ENCODE results near the gene DHDDS.

DNA sequence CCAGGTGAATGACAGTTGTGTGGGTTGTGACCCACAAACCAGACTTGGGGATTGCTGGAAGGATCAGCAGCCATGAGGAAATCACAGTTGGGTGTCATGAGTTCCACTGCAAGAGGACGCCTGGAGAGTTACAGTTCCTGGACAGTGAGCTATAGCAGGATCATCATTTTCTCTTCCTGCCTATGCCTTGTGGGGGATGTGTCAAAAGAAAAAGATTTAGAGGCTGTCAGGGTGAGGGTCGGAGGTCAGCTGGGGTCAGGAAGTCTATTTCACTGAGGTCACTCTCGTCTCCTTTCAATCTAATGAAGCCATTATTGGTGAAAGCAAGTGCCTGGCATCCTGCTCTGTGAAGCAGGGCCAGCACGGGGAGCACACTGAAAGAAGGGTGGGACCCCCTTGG, 28.5 kb upstream of the DHDDS start:
- TF ChIP-seq HDAC1 (CRISPR knock-in tag; IDR thresholded peaks at IDR 0.05) (no peak), RNF2 (conservative IDR thresholded peaks at IDR 0.05; ENCODE audit: low read depth) (no peak)
- TF ChIP-seq, protein P1, sequence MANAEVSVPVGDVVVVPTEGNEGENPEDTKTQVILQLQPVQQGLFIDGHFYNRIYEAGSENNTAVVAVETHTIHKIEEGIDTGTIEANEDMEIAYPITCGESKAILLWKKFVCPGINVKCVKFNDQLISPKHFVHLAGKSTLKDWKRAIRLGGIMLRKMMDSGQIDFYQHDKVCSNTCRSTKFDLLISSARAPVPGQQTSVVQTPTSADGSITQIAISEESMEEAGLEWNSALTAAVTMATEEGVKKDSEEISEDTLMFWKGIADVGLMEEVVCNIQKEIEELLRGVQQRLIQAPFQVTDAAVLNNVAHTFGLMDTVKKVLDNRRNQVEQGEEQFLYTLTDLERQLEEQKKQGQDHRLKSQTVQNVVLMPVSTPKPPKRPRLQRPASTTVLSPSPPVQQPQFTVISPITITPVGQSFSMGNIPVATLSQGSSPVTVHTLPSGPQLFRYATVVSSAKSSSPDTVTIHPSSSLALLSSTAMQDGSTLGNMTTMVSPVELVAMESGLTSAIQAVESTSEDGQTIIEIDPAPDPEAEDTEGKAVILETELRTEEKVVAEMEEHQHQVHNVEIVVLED (CRISPR knock-in tag; IDR thresholded peaks at IDR 0.05; ENCODE audit: borderline replicate concordance), result no peak
